ENCODE data around the gene PRDM15.

The PRDM15 gene

DNA sequence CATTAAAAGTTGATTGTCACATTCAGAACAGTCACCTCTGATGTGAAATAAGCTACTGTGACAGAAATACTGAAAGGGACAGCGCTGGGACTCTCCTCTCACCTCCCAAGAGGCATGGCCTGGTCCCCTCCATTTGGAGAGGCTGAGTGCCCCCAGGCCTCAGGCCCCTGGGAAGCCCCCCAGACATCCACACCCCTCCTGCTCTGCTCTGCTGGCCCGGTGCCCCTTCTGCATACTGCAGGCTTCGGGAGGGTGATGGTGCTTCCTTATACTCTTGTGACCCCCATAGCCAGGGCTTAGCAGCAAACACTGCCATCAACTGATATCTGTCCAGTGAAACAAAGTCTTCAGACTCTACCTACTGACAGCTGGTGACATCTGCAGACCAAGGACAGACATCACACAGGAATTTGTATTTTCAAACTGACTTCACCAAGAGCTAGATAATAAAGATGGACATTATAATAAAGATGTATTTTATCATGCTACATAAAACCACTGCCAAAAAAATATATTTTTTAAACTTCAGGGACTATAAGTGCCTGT is 37.8 kb upstream of the PRDM15 start:
- Mint-ChIP-seq H3K27me3 (no peaks in the 10 kb centered on the region), H3K36me3 (peaks cover 2% of the 10 kb centered on the region), H3K9me3 (no peaks in the 10 kb centered on the region), H3K4me1 (peaks cover 4% of the 10 kb centered on the region), H3K4me3 (no peak overlapping the region), H3K27ac (no peak overlapping the region)

GRCh38 chr21:41914965-41915364 is 35.8 kb upstream of the PRDM15 start:
- H3K4me1 Mint-ChIP-seq: no peaks in the 10 kb centered on the region
- H3K9me3 Mint-ChIP-seq: no peaks in the 10 kb centered on the region
- H3K36me3 Mint-ChIP-seq: peaks cover 2% of the 10 kb centered on the region
- no peak overlapping the region for H3K4me3 Mint-ChIP-seq
- H3K27me3 Mint-ChIP-seq: no peaks in the 10 kb centered on the region
- no peak overlapping the region for H3K27ac Mint-ChIP-seq

- H3K9me3 Mint-ChIP-seq: no peaks in the 10 kb centered on the region
- H3K27ac Mint-ChIP-seq: no peak overlapping the region
- no peaks in the 10 kb centered on the region for H3K27me3 Mint-ChIP-seq
- no peaks in the 10 kb centered on the region for H3K4me1 Mint-ChIP-seq
- H3K4me3 Mint-ChIP-seq: no peak overlapping the region
- peaks cover 2% of the 10 kb centered on the region for H3K36me3 Mint-ChIP-seq
Observed at GRCh38 chr21:41914358-41914757, 35.2 kb upstream of the PRDM15 start.

- no peaks in the 10 kb centered on the region for H3K9me3 Mint-ChIP-seq
- H3K4me3 Mint-ChIP-seq: no peak overlapping the region
- no peaks in the 10 kb centered on the region for H3K27me3 Mint-ChIP-seq
- no peak overlapping the region for H3K27ac Mint-ChIP-seq
- H3K36me3 Mint-ChIP-seq: peaks cover 2% of the 10 kb centered on the region
- H3K4me1 Mint-ChIP-seq: no peaks in the 10 kb centered on the region
Observed at GRCh38 chr21:41913230-41913629, 34.1 kb upstream of the PRDM15 start.

- H3K27me3 Mint-ChIP-seq: no peaks in the 10 kb centered on the region
- no peaks in the 10 kb centered on the region for H3K9me3 Mint-ChIP-seq
- H3K27ac Mint-ChIP-seq: no peak overlapping the region
- peaks cover 4% of the 10 kb centered on the region for H3K36me3 Mint-ChIP-seq
- H3K4me3 Mint-ChIP-seq: no peak overlapping the region
- no peaks in the 10 kb centered on the region for H3K4me1 Mint-ChIP-seq
Observed at GRCh38 chr21:41908829-41909228, 29.7 kb upstream of the PRDM15 start.

DNA sequence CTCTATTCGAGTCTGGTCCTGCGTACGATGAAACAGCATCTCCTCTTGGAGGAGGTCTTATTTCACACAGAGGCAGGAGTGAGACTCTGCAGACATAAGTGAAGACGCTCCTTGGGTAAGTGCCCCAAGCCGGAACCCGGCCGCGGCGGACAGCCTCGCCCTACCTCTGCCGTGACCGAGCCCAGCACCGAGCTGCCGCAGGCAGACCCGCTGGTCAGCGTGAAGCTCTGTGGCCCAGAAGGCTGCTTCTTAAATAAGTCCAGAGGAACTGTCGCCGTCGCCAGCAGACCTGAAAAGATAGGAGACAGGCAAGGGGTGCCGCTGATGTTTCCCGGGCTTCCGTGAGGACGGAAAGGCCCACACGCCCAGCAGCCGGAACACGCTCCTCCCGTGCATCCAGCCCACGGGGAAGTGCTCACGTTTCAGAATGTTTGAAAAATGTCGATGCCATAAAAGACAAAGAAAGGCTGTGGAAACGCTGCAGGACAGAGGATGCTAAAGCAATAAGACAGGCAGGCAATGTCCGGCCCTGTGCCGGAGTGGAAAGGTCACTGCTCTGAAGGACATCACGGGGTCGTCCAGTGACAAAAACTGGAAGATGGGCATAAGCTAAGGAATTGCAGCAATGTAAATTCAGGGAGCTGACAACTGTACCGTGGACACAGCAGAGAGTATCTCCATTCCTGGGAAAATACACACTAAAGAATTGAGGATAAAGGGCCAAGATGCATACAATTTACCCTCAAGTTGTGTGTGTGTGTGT is 28.5 kb upstream of the PRDM15 start:
- no peaks in the 10 kb centered on the region for H3K27me3 Mint-ChIP-seq
- H3K9me3 Mint-ChIP-seq: no peaks in the 10 kb centered on the region
- no peak overlapping the region for H3K4me3 Mint-ChIP-seq
- H3K27ac Mint-ChIP-seq: no peak overlapping the region
- peaks cover 4% of the 10 kb centered on the region for H3K36me3 Mint-ChIP-seq
- no peaks in the 10 kb centered on the region for H3K4me1 Mint-ChIP-seq

- Mint-ChIP-seq H3K27ac (no peak overlapping the region), H3K4me3 (no peak overlapping the region), H3K36me3 (peaks cover 4% of the 10 kb centered on the region), H3K9me3 (no peaks in the 10 kb centered on the region), H3K27me3 (no peaks in the 10 kb centered on the region), H3K4me1 (no peaks in the 10 kb centered on the region)
Observed at GRCh38 chr21:41906770-41907169, 27.6 kb upstream of the PRDM15 start.

DNA sequence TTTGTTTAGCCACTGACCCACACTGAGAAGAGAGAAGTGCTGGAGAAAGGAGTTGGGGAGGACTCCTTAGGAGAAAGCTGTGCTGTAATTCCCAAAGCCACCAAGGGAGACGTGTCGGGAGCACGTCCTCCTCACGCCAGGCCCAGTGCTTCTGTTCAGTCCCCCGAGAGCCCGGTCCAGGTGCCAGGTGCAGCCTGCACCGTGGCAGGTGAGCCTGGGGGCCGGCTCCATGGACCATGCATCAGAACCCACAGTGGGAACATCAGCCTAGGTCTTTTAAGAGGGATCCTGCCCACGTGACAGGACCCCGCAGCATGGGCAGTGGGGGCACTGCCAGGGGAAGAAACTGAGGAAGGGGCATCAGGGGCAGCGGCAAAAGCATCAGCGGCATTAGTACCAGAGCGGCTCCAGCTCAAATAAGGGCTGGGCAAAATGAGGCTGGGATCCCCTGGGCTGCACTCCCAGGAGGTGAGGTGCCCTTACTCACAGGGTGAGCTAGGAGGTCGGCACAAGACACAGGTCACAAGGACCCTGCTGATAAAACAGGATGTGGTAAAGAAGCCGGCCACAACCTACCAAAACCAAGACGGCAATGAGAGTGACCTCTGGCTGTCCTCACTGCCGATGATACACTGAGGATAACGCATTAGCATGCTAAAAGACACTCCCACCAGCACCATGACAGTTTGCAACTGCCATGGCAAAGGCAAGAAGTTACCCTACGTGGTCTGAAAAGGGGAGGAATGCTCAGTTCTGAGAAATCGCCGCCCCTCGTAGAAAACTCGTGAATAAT is 24.6 kb upstream of the PRDM15 start:
- H3K4me1 Mint-ChIP-seq: peaks cover 19% of the 10 kb centered on the region
- no peak overlapping the region for H3K27ac Mint-ChIP-seq
- H3K36me3 Mint-ChIP-seq: peaks cover 6% of the 10 kb centered on the region
- no peaks in the 10 kb centered on the region for H3K27me3 Mint-ChIP-seq
- no peak overlapping the region for H3K4me3 Mint-ChIP-seq
- no peaks in the 10 kb centered on the region for H3K9me3 Mint-ChIP-seq

DNA sequence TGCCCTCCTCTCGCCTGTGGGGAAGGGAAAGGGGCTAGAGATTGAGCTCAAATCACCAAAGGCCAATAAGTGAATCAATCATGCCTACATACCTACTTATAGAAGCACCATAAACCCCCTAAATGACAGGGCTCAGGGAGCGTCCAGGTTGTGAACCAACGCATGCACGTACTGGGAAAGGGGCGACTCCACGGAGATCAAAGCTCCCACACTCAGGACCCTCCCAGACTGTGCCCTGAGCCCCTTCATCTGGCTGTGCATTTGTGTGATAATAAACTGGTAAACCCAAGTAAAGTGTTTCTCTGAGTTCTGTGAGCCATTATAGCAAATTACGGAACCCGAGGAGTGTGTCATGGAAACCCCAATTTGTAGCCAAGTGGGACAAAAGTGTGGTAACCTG is 23.8 kb upstream of the PRDM15 start:
- peaks cover 6% of the 10 kb centered on the region for H3K36me3 Mint-ChIP-seq
- H3K4me1 Mint-ChIP-seq: peaks cover 19% of the 10 kb centered on the region
- no peaks in the 10 kb centered on the region for H3K27me3 Mint-ChIP-seq
- H3K9me3 Mint-ChIP-seq: no peaks in the 10 kb centered on the region
- H3K4me3 Mint-ChIP-seq: no peak overlapping the region
- H3K27ac Mint-ChIP-seq: no peak overlapping the region

- no peaks in the 10 kb centered on the region for H3K27me3 Mint-ChIP-seq
- peaks cover 20% of the 10 kb centered on the region for H3K4me1 Mint-ChIP-seq
- peaks cover 5% of the 10 kb centered on the region for H3K36me3 Mint-ChIP-seq
- no peaks in the 10 kb centered on the region for H3K9me3 Mint-ChIP-seq
- no peak overlapping the region for H3K4me3 Mint-ChIP-seq
- no peak overlapping the region for H3K27ac Mint-ChIP-seq
Observed at GRCh38 chr21:41901782-41902181, 22.6 kb upstream of the PRDM15 start.

DNA sequence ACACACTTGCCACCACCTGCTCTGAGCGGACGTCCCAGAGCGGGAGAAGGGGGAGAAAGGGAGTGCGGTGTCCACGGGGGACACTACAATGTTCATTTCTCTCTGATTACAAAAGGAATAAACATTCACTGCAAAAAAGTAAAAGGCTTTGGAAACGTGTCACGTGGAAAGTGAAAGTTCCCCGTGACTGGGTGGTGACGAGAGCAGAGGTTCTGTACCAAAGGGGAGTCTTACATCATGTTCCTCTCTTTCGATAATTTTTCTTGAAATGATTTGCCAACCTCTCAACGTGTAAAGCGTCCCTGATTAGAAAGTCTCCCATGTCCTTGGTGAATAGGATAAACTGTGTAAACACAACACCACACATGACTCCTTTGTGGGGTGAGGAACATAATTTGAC is 22.0 kb upstream of the PRDM15 start:
- Mint-ChIP-seq H3K27me3 (no peaks in the 10 kb centered on the region), H3K27ac (peak overlapping the region; percentile 62), H3K9me3 (no peaks in the 10 kb centered on the region), H3K36me3 (peaks cover 4% of the 10 kb centered on the region), H3K4me3 (no peak overlapping the region), H3K4me1 (peaks cover 26% of the 10 kb centered on the region)

- Mint-ChIP-seq H3K27ac (no peak overlapping the region), H3K4me1 (peaks cover 33% of the 10 kb centered on the region), H3K9me3 (no peaks in the 10 kb centered on the region), H3K4me3 (no peak overlapping the region), H3K27me3 (no peaks in the 10 kb centered on the region), H3K36me3 (peaks cover 3% of the 10 kb centered on the region)
Observed at GRCh38 chr21:41900401-41900800, 21.3 kb upstream of the PRDM15 start.

- H3K4me3 Mint-ChIP-seq: peak overlapping the region; percentile 39
- H3K27me3 Mint-ChIP-seq: no peaks in the 10 kb centered on the region
- no peaks in the 10 kb centered on the region for H3K9me3 Mint-ChIP-seq
- peaks cover 36% of the 10 kb centered on the region for H3K4me1 Mint-ChIP-seq
- H3K36me3 Mint-ChIP-seq: peaks cover 3% of the 10 kb centered on the region
- H3K27ac Mint-ChIP-seq: no peak overlapping the region
Observed at GRCh38 chr21:41899426-41900202, 20.5 kb upstream of the PRDM15 start.

DNA sequence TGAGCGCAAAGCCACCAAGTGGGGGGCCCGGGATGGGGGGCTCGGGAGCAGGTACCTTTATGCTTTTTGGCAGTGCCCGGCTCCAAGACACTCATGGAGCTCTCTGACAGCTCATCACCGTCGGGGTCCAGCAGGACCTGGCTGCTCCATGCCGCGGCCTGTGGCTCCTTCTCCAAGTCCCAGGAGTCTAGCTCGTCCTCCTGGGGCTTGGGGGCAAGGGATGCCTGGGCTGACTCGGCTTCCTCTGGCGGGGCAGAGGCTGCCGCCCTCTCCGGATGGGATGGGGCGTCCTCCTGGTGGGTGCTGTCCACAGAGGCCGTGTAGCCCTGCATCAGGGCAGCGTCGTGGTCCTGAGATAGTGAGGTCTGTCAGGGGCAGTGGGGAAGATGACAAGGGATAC is 19.9 kb upstream of the PRDM15 start:
- H3K4me3 Mint-ChIP-seq: no peak overlapping the region
- peaks cover 36% of the 10 kb centered on the region for H3K4me1 Mint-ChIP-seq
- H3K36me3 Mint-ChIP-seq: peaks cover 3% of the 10 kb centered on the region
- H3K9me3 Mint-ChIP-seq: no peaks in the 10 kb centered on the region
- no peaks in the 10 kb centered on the region for H3K27me3 Mint-ChIP-seq
- H3K27ac Mint-ChIP-seq: no peak overlapping the region

GRCh38 chr21:41897700-41898099 is 18.6 kb upstream of the PRDM15 start:
- H3K27me3 Mint-ChIP-seq: no peaks in the 10 kb centered on the region
- no peak overlapping the region for H3K4me3 Mint-ChIP-seq
- H3K4me1 Mint-ChIP-seq: peaks cover 36% of the 10 kb centered on the region
- peaks cover 3% of the 10 kb centered on the region for H3K36me3 Mint-ChIP-seq
- no peaks in the 10 kb centered on the region for H3K9me3 Mint-ChIP-seq
- H3K27ac Mint-ChIP-seq: no peak overlapping the region
